ENCODE data around the gene PNPLA3. TPM values are rescaled to one million over a fixed set of nuclear protein-coding genes. Genes with fewer than 3 reads are reported as not detected.

Gene PNPLA3
- total and polyA plus RNA-seq, 4 experiments from 2014 or later: not detected

DNA sequence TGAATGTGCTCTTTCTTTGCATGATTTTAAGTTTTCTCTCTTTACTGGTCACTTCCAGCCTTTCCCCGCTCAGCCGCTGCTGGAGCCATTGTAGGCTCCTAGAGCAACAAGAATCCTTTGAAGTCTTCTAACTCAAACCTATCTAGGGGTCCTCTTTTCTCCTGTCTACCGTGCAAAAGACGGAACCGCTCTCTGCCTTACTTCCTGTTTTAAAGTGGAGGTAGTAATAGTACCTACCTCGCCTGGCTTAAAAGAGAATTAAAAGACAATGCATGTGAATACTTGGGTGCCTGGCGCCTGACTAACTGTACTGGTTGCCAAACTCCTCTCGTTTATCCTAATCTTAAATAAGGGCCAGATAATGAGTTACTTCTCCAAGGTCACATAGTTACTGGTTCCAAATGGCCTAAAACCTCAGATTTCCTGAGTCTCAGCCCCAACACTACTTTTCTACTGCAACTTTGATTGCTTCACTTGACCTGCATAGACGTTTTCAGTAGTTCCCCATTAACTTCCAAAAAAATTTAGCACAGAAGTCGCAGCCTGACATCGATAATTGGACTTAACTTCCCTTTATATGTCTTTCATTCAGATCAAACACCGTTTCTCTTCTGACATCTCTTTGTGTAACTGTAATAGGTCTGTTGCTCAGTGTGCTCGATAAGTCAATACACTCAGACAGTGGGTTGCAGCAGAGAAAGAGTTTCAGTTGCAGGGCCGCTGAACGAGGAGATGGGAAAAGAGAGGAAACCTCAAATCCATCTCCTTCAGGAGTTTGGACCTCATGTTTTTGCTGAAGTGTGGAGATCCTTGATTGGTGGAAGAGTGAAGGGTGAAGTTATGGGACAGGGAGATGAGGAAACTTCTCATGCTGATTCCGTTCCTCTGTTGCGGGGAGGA lies 32.5 kb downstream of the PNPLA3 start:
- H3K4me3 Mint-ChIP-seq: peak overlapping the region; percentile 90 to 99 (median 98)
- peak in 2 of 5 donors; percentile 8 to 19 for DNase-seq
- H3K36me3 ChIP-seq (ENCODE audit: insufficient read depth, low read length): no peaks in the 10 kb centered on the region
- CTCF ChIA-PET (ENCODE audit: partially characterized antibody): interaction anchor here (2.0 kb wide), 1 partner anchor 11 kb away, joined by 12 read pairs; no protein-coding TSS in a partner anchor
- peaks cover 10 to 13% of the 10 kb centered on the region in 2 donors for H3K36me3 Mint-ChIP-seq
- H3K9me3 Mint-ChIP-seq: no peaks in the 10 kb centered on the region
- POLR2A ChIA-PET (ENCODE audit: partially characterized antibody): interaction anchor here (1.2 to 2.0 kb wide), 8 partner anchors 10 to 712 kb away, joined by 3 to 11 read pairs (median 6); partner anchors contain the start of gene EFCAB6
- peak overlapping the region; percentile 63 for H3K27ac ChIP-seq (ENCODE audit: low read depth, low read length)
- intact Hi-C loops (cut with micrococcal nuclease): loop anchor here (1.0 to 5.0 kb wide), 2 partner anchors 144 to 746 kb away; partner anchors contain the start of genes EFCAB6 and PRR5
- H3K4me1 Mint-ChIP-seq: peaks cover 29 to 60% (median 39%) of the 10 kb centered on the region in 4 donors
- peak overlapping the region; percentile 76 to 81 for H3K4me3 ChIP-seq (ENCODE audit: low read length in 2 of 2)
- no peaks in the 10 kb centered on the region for H3K9me3 ChIP-seq (ENCODE audit: control insufficient read depth in 1 of 2, low read length in 2 of 2)
- peak overlapping the region; percentile 87 to 98 (median 95) for H3K27ac Mint-ChIP-seq
- H3K27me3 ChIP-seq (ENCODE audit: insufficient read depth, low read length): no peaks in the 10 kb centered on the region
- H3K27me3 Mint-ChIP-seq: peaks cover 0 to 3% of the 10 kb centered on the region in 2 donors
- H3K4me1 ChIP-seq (ENCODE audit: insufficient read depth, low read length): peaks cover 25% of the 10 kb centered on the region

DNA sequence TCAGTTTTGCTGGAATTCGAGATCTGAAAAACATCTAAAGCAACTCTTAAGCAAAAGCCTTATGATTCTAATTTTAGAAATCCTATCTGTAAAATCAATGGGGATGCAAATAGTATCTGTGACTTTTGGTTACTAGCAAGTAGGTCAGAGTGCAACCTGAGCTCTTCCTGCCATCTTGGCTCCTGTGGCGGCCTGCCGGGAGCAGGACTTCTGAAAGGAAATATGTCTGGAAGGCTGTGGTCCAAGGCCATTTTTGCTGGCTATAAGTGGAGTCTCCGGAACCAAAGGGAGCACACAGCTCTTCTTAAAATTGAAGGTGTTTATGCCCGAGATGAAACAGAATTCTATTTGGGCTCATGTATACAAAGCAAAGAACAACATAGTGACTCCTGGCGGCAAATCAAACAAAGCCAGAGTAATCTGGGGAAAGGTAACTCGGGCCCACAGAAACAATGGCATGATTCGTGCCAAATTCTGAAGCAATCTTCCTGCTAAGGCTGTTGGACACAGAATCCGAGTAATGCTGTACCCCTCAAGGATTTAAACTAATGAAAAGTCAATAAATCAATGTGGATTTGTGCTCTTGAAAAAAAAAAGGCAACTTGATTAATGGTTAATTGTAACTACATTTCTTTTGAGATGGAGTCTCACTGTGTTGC lies 33.3 kb downstream of the PNPLA3 start:
- Mint-ChIP-seq H3K36me3 (peaks cover 10 to 13% of the 10 kb centered on the region in 2 donors), H3K27me3 (no peaks in the 10 kb centered on the region), H3K27ac (peak overlapping the region in 6 of 7 donors; percentile 22 to 96 (median 72)), H3K4me1 (peaks cover 29 to 60% (median 39%) of the 10 kb centered on the region in 4 donors), H3K4me3 (peak overlapping the region; percentile 90 to 99 (median 98)), H3K9me3 (no peaks in the 10 kb centered on the region)
- H3K36me3 ChIP-seq (ENCODE audit: insufficient read depth, low read length): no peaks in the 10 kb centered on the region
- no peaks in the 10 kb centered on the region for H3K27me3 ChIP-seq (ENCODE audit: insufficient read depth, low read length)
- no peak for DNase-seq
- no peaks in the 10 kb centered on the region for H3K9me3 ChIP-seq (ENCODE audit: control insufficient read depth in 1 of 2, low read length in 2 of 2)
- intact Hi-C loops (cut with micrococcal nuclease): loop anchor here (5.0 kb wide), 1 partner anchor 745 kb away; the partner anchor contains the start of gene PRR5
- H3K4me1 ChIP-seq (ENCODE audit: insufficient read depth, low read length): peaks cover 25% of the 10 kb centered on the region
- ChIA-PET CTCF (ENCODE audit: partially characterized antibody) (interaction anchor here (0.6 kb wide), 1 partner anchor 655 kb away, joined by 3 read pairs; no protein-coding TSS in a partner anchor), POLR2A (ENCODE audit: partially characterized antibody) (no interaction called here)
- H3K4me3 ChIP-seq (ENCODE audit: low read length in 2 of 2): no peak overlapping the region
- no peak overlapping the region for H3K27ac ChIP-seq (ENCODE audit: low read depth, low read length)

DNA sequence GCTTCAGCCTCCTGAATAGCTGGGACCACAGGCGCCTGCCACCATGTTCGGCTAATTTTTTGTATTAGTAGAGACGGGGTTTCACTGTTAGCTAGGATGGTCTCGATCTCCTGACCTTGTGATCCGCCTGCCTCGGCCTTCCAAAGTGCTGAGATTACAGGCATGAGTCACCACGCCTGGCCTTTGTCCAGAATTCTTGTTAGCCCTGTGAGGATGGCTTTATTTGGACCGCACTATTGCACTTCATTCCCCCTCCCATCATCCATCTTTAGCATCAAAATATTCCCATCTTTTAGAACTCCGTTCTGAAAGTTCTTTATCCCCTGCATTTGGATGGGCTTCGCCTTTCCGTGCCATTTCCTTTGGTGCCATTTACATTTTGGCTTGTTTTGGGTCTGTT lies 34.3 kb downstream of the PNPLA3 start:
- no peaks in the 10 kb centered on the region for H3K27me3 ChIP-seq (ENCODE audit: insufficient read depth, low read length)
- no peak overlapping the region for H3K27ac ChIP-seq (ENCODE audit: low read depth, low read length)
- Mint-ChIP-seq H3K4me3 (peak overlapping the region in 7 of 8 donors; percentile 27 to 78 (median 50)), H3K36me3 (peaks cover 10 to 16% of the 10 kb centered on the region in 2 donors), H3K9me3 (no peaks in the 10 kb centered on the region), H3K27me3 (no peaks in the 10 kb centered on the region), H3K27ac (peak overlapping the region in 1 of 7 donors; percentile 53), H3K4me1 (peaks cover 29 to 60% (median 39%) of the 10 kb centered on the region in 4 donors)
- no peaks in the 10 kb centered on the region for H3K9me3 ChIP-seq (ENCODE audit: control insufficient read depth in 1 of 2, low read length in 2 of 2)
- CTCF ChIA-PET (ENCODE audit: partially characterized antibody): interaction anchor here (0.6 to 2.0 kb wide), 3 partner anchors 12 to 654 kb away, joined by 3 to 5 read pairs (median 5); no protein-coding TSS in a partner anchor
- H3K4me1 ChIP-seq (ENCODE audit: insufficient read depth, low read length): peaks cover 25% of the 10 kb centered on the region
- no peak overlapping the region for H3K4me3 ChIP-seq (ENCODE audit: low read length in 2 of 2)
- no peak for DNase-seq
- intact Hi-C loops (cut with micrococcal nuclease): loop anchor here (5.0 kb wide), 1 partner anchor 744 kb away; the partner anchor contains the start of gene PRR5
- POLR2A ChIA-PET (ENCODE audit: partially characterized antibody): no interaction called here
- H3K36me3 ChIP-seq (ENCODE audit: insufficient read depth, low read length): no peaks in the 10 kb centered on the region

GRCh38 chr22:43964314-43964857 lies 40.8 kb downstream of the PNPLA3 start:
- Mint-ChIP-seq H3K27ac (peak overlapping the region in 1 of 7 donors; percentile 68), H3K36me3 (peaks cover 58 to 59% of the 10 kb centered on the region in 2 donors), H3K4me1 (peaks cover 5 to 18% (median 11%) of the 10 kb centered on the region in 4 donors), H3K9me3 (no peaks in the 10 kb centered on the region), H3K4me3 (no peak overlapping the region), H3K27me3 (no peaks in the 10 kb centered on the region)
- Histone ChIP-seq H3K4me3 (ENCODE audit: low read length in 2 of 2) (no peak overlapping the region), H3K27ac (ENCODE audit: low read depth, low read length) (no peak overlapping the region), H3K27me3 (ENCODE audit: insufficient read depth, low read length) (no peaks in the 10 kb centered on the region), H3K36me3 (ENCODE audit: insufficient read depth, low read length) (peaks cover 43% of the 10 kb centered on the region), H3K4me1 (ENCODE audit: insufficient read depth, low read length) (no peaks in the 10 kb centered on the region), H3K9me3 (ENCODE audit: control insufficient read depth in 1 of 2, low read length in 2 of 2) (no peaks in the 10 kb centered on the region)
- intact Hi-C loops (cut with micrococcal nuclease): no loop called here
- no peak for DNase-seq
- ChIA-PET POLR2A (ENCODE audit: partially characterized antibody) (no interaction called here), CTCF (ENCODE audit: partially characterized antibody) (interaction anchor here (1.8 kb wide), 1 partner anchor 29 kb away, joined by 4 read pairs; no protein-coding TSS in a partner anchor)

DNA sequence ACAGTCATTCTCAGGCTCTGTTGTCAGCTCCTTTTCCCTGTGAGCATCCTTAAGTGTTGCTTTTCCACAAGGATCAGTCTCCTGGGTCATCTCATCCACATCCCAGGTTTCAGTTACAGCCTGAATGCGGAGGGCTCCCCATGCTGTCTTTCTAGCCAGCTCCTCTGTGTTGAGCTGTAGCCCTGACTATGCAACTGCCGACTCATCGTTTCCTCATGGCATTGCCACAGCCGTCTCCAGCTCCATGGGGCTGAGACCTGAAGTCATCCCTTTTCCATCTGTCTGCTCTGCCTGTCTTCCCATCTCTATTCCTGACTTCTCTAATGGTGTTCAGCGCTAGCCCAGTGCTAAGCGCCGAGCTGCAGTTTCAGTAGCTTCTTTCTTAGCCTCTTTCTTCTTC lies 43.5 kb downstream of the PNPLA3 start:
- intact Hi-C loops (cut with micrococcal nuclease): no loop called here
- Mint-ChIP-seq H3K4me3 (no peak overlapping the region), H3K27ac (peak overlapping the region in 1 of 7 donors; percentile 80), H3K36me3 (peaks cover 63 to 79% of the 10 kb centered on the region in 2 donors), H3K4me1 (peaks cover 3 to 10% (median 6%) of the 10 kb centered on the region in 4 donors), H3K9me3 (no peaks in the 10 kb centered on the region), H3K27me3 (no peaks in the 10 kb centered on the region)
- Histone ChIP-seq H3K4me1 (ENCODE audit: insufficient read depth, low read length) (no peaks in the 10 kb centered on the region), H3K27ac (ENCODE audit: low read depth, low read length) (no peak overlapping the region), H3K4me3 (ENCODE audit: low read length in 2 of 2) (no peak overlapping the region), H3K36me3 (ENCODE audit: insufficient read depth, low read length) (peaks cover 61% of the 10 kb centered on the region), H3K9me3 (ENCODE audit: control insufficient read depth in 1 of 2, low read length in 2 of 2) (no peaks in the 10 kb centered on the region), H3K27me3 (ENCODE audit: insufficient read depth, low read length) (no peaks in the 10 kb centered on the region)
- POLR2A ChIA-PET (ENCODE audit: partially characterized antibody): no interaction called here
- DNase-seq: no peak
- CTCF ChIA-PET (ENCODE audit: partially characterized antibody): interaction anchor here (0.7 kb wide), 1 partner anchor 21 kb away, joined by 3 read pairs; no protein-coding TSS in a partner anchor

- Histone ChIP-seq H3K27ac (ENCODE audit: low read depth, low read length) (no peak overlapping the region), H3K4me3 (ENCODE audit: low read length in 2 of 2) (no peak overlapping the region), H3K36me3 (ENCODE audit: insufficient read depth, low read length) (peaks cover 71% of the 10 kb centered on the region), H3K9me3 (ENCODE audit: control insufficient read depth in 1 of 2, low read length in 2 of 2) (no peaks in the 10 kb centered on the region), H3K27me3 (ENCODE audit: insufficient read depth, low read length) (no peaks in the 10 kb centered on the region), H3K4me1 (ENCODE audit: insufficient read depth, low read length) (no peaks in the 10 kb centered on the region)
- intact Hi-C loops (cut with micrococcal nuclease): no loop called here
- peaks cover 68 to 84% of the 10 kb centered on the region in 2 donors for H3K36me3 Mint-ChIP-seq
- no peaks in the 10 kb centered on the region for H3K27me3 Mint-ChIP-seq
- ChIA-PET CTCF (ENCODE audit: partially characterized antibody) (interaction anchor here (0.8 kb wide), 1 partner anchor 23 kb away, joined by 3 read pairs; no protein-coding TSS in a partner anchor), POLR2A (ENCODE audit: partially characterized antibody) (no interaction called here)
- no peak overlapping the region for H3K27ac Mint-ChIP-seq
- peaks cover 3 to 10% (median 6%) of the 10 kb centered on the region in 4 donors for H3K4me1 Mint-ChIP-seq
- no peak overlapping the region for H3K4me3 Mint-ChIP-seq
- DNase-seq: no peak
- no peaks in the 10 kb centered on the region for H3K9me3 Mint-ChIP-seq
These were observed 45.0 kb downstream of the PNPLA3 start for GRCh38 chr22:43968614-43969013.

Data from CD4-positive, alpha-beta memory T cell (primary cell).